Measurements from ENCODE around the gene PCGF5. TPM values are rescaled to one million over a fixed set of nuclear protein-coding genes. Genes with fewer than 3 reads are reported as not detected.
"Not testable (repeated sequence)": the region's sequence is repeated elsewhere in the genome, so short reads cannot be mapped to it uniquely, and the experiment has no call there.

Gene PCGF5
- polyA plus RNA-seq, 1 donor from 2014 or later, result 81.7 TPM

- Mint-ChIP-seq H3K4me3 (no peak overlapping the region), H3K9me3 (no peaks in the 10 kb centered on the region), H3K27me3 (no peaks in the 10 kb centered on the region), H3K4me1 (no peaks in the 10 kb centered on the region), H3K36me3 (peaks cover 3% of the 10 kb centered on the region), H3K27ac (no peak overlapping the region)
These were observed 66.1 kb downstream of the PCGF5 start for GRCh38 chr10:91286572-91286971.

DNA sequence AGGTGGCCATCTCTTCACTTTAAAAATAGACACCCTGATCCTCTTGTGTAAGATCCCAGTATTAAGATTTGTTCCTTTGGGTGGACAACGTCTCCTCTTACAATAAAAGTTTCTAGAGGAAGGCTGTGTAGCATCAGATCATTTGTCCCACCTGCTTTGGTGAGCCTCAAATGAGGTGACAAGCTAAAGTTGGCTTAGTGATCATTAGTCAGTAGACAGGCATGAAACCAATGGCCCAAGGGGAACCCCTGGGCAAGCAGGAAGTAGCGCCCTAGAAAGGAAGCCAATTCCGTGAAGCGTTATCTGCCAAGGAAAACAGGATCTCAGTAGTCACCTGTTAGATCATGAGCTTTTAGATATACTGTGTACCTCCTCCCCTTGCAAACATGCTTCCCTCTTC is 66.8 kb downstream of the PCGF5 start:
- Mint-ChIP-seq H3K36me3 (peaks cover 3% of the 10 kb centered on the region), H3K27me3 (no peaks in the 10 kb centered on the region), H3K4me3 (no peak overlapping the region), H3K4me1 (no peaks in the 10 kb centered on the region), H3K9me3 (no peaks in the 10 kb centered on the region), H3K27ac (no peak overlapping the region)

DNA sequence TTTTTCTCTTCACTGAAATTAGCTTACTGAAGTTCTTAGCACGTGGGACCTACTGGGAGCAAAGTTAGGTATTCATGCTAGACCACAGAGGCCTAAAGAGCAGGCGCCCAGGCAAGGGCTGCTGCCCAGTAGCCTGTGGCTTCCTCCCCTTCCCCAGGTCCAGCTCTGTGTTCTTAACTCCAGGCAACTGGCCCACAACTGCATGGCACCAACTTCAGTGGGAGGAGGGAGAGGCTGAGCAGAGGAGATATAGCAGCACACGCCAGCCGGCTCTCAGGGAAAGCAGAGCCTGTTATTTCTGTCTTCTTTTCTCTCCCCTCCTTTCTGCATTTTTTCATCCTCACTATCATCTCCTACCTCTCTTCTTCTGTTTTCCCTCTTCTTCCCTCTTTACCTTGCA is 67.4 kb downstream of the PCGF5 start:
- H3K27ac Mint-ChIP-seq, result no peak overlapping the region

GRCh38 chr10:91289305-91289704 is 68.8 kb downstream of the PCGF5 start:
- Mint-ChIP-seq H3K27me3 (peaks cover 3% of the 10 kb centered on the region), H3K9me3 (no peaks in the 10 kb centered on the region), H3K4me3 (no peak overlapping the region), H3K36me3 (peaks cover 3% of the 10 kb centered on the region), H3K27ac (no peak overlapping the region), H3K4me1 (no peaks in the 10 kb centered on the region)

More for the DNA sequence above, 67.4 kb downstream of the PCGF5 start:
- H3K4me1 Mint-ChIP-seq, result no peaks in the 10 kb centered on the region
- no peaks in the 10 kb centered on the region for H3K9me3 Mint-ChIP-seq
- no peak overlapping the region for H3K4me3 Mint-ChIP-seq
- peaks cover 3% of the 10 kb centered on the region for H3K36me3 Mint-ChIP-seq
- H3K27me3 Mint-ChIP-seq, result no peaks in the 10 kb centered on the region

DNA sequence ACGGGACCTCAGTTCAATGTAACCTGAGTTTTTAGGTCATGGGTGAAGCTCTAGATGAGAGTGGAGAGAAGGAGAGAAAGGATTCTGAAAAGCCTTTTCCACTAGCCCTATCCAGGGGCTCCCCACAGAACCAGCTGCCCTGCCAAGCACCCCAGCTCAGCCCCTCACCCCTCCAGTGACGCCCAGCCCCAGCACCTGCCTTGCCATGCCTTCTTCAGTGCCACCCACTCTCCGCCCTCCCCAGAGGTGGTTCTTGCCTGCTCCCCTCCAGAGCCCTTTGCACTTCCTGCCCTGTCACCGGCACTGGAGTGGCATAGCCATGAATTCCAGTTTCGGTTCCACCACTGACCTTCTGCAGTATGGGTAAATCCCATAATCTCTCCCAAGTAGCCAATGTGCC is 70.1 kb downstream of the PCGF5 start:
- peaks cover 4% of the 10 kb centered on the region for H3K27me3 Mint-ChIP-seq
- no peaks in the 10 kb centered on the region for H3K9me3 Mint-ChIP-seq
- H3K27ac Mint-ChIP-seq, result no peak overlapping the region
- no peaks in the 10 kb centered on the region for H3K4me1 Mint-ChIP-seq
- H3K36me3 Mint-ChIP-seq, result peaks cover 3% of the 10 kb centered on the region
- no peak overlapping the region for H3K4me3 Mint-ChIP-seq

DNA sequence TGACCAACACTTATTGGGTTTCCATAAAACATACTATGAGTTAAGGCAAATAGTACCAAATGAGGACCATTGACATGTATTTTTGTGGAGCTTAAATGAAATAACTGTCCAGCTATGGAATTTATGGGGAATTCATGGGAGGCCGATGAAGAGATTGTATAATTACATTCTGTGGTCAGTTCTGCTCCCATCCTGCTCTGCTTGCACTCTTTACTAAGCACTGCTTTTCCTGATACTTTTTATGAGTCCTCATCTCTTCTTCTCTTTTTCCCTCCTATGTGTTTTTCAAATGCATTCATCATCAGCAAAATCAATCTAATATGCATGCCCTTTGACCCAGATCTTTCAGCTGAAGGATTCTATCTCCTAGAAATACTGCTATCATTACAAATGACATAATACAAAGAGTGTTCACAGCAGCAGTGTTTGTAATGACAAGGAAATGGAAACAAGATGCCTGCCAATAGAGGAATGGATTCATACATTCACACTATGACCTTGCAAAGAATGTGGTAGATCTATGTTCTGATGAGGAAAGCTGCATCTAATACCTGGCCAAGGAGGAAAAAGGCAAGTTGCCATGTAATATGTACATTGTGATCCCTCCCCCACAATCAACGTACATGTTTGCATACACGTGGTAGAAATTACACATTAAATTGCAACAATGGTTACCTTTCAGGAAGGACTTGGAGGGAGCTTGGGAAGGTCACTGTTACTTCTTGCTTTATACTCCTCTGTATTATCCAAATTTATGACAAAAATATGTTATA is 73.9 kb downstream of the PCGF5 start:
- peaks cover 3% of the 10 kb centered on the region for H3K36me3 Mint-ChIP-seq
- no peaks in the 10 kb centered on the region for H3K9me3 Mint-ChIP-seq
- H3K4me3 Mint-ChIP-seq, result no peak overlapping the region
- peaks cover 5 to 13% (median 9%) of the 10 kb centered on the region in 3 donors for H3K4me1 Mint-ChIP-seq
- H3K27me3 Mint-ChIP-seq, result peaks cover 9% of the 10 kb centered on the region
- no peak overlapping the region for H3K27ac Mint-ChIP-seq

- Mint-ChIP-seq H3K27ac (no peak overlapping the region), H3K4me1 (peaks cover 5 to 13% (median 9%) of the 10 kb centered on the region in 3 donors), H3K27me3 (peaks cover 9% of the 10 kb centered on the region), H3K36me3 (peaks cover 3% of the 10 kb centered on the region), H3K4me3 (no peak overlapping the region), H3K9me3 (no peaks in the 10 kb centered on the region)
These were observed 74.9 kb downstream of the PCGF5 start for GRCh38 chr10:91295346-91295745.

DNA sequence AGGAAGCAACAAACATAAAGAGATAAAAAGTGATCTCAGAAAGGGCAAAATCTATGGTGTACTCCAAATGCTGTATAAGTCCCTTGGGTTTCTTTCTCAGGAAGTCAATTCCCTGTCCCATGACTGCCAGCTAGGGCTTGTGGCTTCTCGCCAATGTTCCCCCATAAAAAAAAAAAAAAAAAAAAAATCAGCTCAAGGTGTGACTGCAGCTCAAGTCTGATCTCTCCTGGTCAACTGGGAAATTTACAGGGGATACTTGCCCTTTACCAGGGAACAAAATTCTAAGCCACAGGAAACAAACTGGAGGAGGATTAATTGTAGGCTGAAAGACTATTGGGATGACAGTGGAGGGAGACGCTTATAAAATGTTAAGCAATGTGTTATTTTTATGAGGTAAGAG is 76.0 kb downstream of the PCGF5 start:
- Mint-ChIP-seq H3K4me3 (no peak overlapping the region), H3K27ac (peak overlapping the region in 1 of 3 donors; percentile 75), H3K27me3 (peaks cover 9% of the 10 kb centered on the region), H3K36me3 (peaks cover under 1% of the 10 kb centered on the region), H3K4me1 (peaks cover 5 to 13% (median 9%) of the 10 kb centered on the region in 3 donors), H3K9me3 (no peaks in the 10 kb centered on the region)

DNA sequence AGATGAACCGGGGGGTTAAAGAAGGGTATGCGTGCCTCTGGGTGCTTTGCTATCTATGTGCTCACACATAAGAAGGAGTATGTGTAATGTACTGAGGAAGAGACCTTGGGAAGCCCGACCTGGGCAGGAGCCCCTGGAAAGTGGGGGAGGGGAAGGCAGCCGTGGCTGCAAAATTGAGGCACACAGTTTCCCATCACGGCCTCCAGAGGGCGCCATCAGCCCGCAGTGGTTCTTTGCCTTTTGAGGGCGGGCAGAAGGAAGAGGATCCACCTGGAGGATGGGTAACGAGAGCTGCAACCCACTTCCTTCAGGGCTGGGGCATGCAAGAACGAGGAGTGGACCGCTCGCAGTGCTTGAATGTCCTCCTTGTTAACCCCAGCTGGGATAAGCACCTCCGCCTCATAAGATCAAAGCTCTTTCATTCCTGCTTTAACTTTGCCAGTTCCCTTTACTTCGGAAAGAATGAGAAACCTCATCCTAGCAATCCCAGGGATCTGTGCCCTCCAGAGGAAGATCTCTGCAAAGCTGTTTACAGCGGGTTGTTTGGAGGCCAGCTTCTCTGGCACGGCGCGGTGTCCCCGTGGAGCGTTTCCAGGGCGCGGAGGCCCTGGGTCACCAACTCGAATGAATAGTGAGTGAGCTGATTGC is 77.9 kb downstream of the PCGF5 start:
- no peaks in the 10 kb centered on the region for H3K36me3 Mint-ChIP-seq
- H3K9me3 Mint-ChIP-seq, result no peaks in the 10 kb centered on the region
- peaks cover 5 to 13% (median 9%) of the 10 kb centered on the region in 3 donors for H3K4me1 Mint-ChIP-seq
- H3K4me3 Mint-ChIP-seq, result peak overlapping the region; percentile 70 to 87 (median 78)
- H3K27ac Mint-ChIP-seq, result peak overlapping the region in 1 of 3 donors; percentile 46
- H3K27me3 Mint-ChIP-seq, result peaks cover 9% of the 10 kb centered on the region

DNA sequence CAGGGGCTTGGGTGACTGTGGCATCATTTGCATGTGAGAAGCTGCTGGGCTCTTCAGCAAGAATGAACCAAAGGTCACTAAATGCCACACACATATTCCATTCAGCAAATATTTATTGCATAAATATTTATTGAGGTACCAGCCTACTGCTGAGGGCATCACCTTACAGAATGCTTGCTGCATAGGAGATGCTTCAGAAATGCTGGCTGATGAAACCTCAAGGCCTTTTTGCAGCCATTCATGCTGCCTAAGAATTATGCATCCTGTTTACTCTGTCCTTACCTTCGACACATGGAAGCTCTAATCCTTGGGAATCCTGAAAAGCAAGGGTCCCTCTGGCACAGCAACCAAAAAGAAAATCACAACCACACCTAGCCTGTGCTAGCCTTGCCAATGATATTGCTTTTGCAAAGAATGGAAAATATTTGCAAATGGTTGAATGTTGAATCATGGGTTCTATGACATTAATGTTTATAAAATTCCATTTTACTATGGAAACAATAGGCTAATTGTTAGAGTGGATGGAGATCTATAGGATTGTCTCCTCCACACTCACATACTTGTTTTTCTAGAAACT is 79.6 kb downstream of the PCGF5 start:
- no peak overlapping the region for H3K4me3 Mint-ChIP-seq

GRCh38 chr10:91302946-91303345 is 82.5 kb downstream of the PCGF5 start:
- not testable (repeated sequence) for H3K27ac Mint-ChIP-seq, H3K4me3 Mint-ChIP-seq, H3K27me3 Mint-ChIP-seq, H3K36me3 Mint-ChIP-seq, H3K4me1 Mint-ChIP-seq, H3K9me3 Mint-ChIP-seq

More for the DNA sequence above, 79.6 kb downstream of the PCGF5 start:
- Mint-ChIP-seq H3K36me3 (no peaks in the 10 kb centered on the region), H3K27ac (no peak overlapping the region), H3K4me1 (peaks cover 5 to 13% (median 9%) of the 10 kb centered on the region in 3 donors), H3K27me3 (peaks cover 5% of the 10 kb centered on the region), H3K9me3 (no peaks in the 10 kb centered on the region)

GRCh38 chr10:91305979-91306378 is 85.5 kb downstream of the PCGF5 start:
- H3K36me3 Mint-ChIP-seq, H3K9me3 Mint-ChIP-seq, H3K4me1 Mint-ChIP-seq, H3K27ac Mint-ChIP-seq, H3K4me3 Mint-ChIP-seq, H3K27me3 Mint-ChIP-seq: not testable (repeated sequence)

GRCh38 chr10:91307489-91307888 is 87.0 kb downstream of the PCGF5 start:
- H3K4me3 Mint-ChIP-seq, result no peak overlapping the region
- no peaks in the 10 kb centered on the region for H3K4me1 Mint-ChIP-seq
- H3K27ac Mint-ChIP-seq, result no peak overlapping the region
- no peaks in the 10 kb centered on the region for H3K27me3 Mint-ChIP-seq
- no peaks in the 10 kb centered on the region for H3K36me3 Mint-ChIP-seq
- H3K9me3 Mint-ChIP-seq, result no peaks in the 10 kb centered on the region

DNA sequence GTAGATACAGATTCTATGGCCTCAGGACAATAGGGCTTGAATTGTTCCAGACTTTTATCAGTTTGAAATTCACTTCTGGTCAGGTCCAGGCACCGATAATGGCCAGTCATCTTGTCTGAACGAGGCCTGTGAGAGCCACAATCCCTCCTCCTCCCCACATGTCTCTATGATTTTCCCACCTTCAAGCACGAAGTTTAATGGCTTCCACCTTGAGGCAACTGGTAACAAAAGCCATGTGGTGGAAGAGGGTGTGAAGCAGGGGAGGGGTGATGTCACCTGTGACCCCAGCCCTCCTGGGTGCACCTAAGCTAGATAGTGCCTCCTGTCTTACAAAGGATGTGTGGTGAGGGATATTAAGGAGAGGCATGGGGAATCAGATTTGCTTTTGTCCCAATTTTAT is 89.2 kb downstream of the PCGF5 start:
- peaks cover 0 to 2% (median 0%) of the 10 kb centered on the region in 3 donors for H3K9me3 Mint-ChIP-seq
- peaks cover 3% of the 10 kb centered on the region for H3K36me3 Mint-ChIP-seq
- no peaks in the 10 kb centered on the region for H3K4me1 Mint-ChIP-seq
- H3K27me3 Mint-ChIP-seq, result peaks cover 1% of the 10 kb centered on the region
- no peak overlapping the region for H3K27ac Mint-ChIP-seq
- H3K4me3 Mint-ChIP-seq, result no peak overlapping the region

DNA sequence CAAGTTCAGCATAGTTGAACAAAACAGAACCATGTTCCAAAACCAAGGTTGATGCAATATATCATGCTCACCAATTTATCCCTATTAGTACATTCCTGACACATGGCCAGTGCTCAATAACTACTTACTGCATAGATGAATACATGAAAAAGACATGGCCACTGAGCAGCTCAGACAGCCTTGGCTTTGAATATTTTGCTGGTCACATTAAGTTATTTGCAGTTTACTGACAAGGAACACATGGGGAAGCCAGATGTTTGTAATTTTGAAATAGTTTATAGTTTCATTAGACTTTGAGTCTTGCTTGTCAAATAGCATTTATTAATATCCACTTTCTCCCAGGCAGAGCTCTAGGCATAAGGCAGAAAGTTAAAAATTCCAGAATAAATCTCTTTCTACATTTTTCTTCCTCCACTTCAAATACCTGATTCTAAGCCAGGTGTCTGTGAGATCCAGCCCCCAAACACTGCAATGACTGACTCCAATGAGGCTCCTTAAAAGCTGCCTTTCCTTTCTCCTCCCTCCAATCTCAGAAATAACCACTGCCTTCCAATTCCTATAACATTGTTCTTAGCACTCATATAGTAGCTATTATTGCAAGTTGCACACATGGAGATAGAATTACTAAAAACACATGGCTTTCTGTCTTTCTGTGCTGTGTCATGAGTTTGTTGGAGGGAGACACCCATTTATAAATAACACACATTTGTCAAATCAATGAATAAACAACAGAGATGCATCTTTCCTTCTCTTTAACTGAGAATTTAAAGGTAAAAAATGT is 91.3 kb downstream of the PCGF5 start:
- Mint-ChIP-seq H3K27ac (no peak overlapping the region), H3K9me3 (peaks cover 0 to 2% (median 0%) of the 10 kb centered on the region in 3 donors), H3K27me3 (peaks cover 5% of the 10 kb centered on the region), H3K36me3 (peaks cover 3% of the 10 kb centered on the region), H3K4me3 (no peak overlapping the region), H3K4me1 (no peaks in the 10 kb centered on the region)
